ENCODE results near the gene SMYD3.
A peak's percentile ranks its signal among the peaks of the same experiment; 100 is the strongest.
"Not testable (repeated sequence)": the region's sequence is repeated elsewhere in the genome, so short reads cannot be mapped to it uniquely, and the experiment has no call there.

Gene SMYD3

GRCh38 chr1:245774931-245775330, 732.1 kb downstream of the SMYD3 start:
- not testable (repeated sequence) for DNase-seq

- DNase-seq = no peak
Measured at GRCh38 chr1:245774196-245774595, 732.9 kb downstream of the SMYD3 start.

GRCh38 chr1:245773344-245773743, 733.7 kb downstream of the SMYD3 start:
- no peak for DNase-seq

GRCh38 chr1:245772739-245773138, 734.3 kb downstream of the SMYD3 start:
- DNase-seq = no peak

GRCh38 chr1:245772325-245772724, 734.8 kb downstream of the SMYD3 start:
- no peak for DNase-seq

GRCh38 chr1:245771511-245772281, 735.4 kb downstream of the SMYD3 start:
- no peak for DNase-seq

- no peak for DNase-seq
Measured at GRCh38 chr1:245770156-245770555, 736.9 kb downstream of the SMYD3 start.

- DNase-seq = no peak
Measured at GRCh38 chr1:245768596-245768995, 738.5 kb downstream of the SMYD3 start.

- DNase-seq = no peak
Measured at GRCh38 chr1:245765230-245766000, 741.7 kb downstream of the SMYD3 start.

GRCh38 chr1:245763873-245764331, 743.2 kb downstream of the SMYD3 start:
- no peak for DNase-seq

GRCh38 chr1:245762396-245762910, 744.6 kb downstream of the SMYD3 start:
- DNase-seq = peak; percentile 75

GRCh38 chr1:245760301-245760700, 746.8 kb downstream of the SMYD3 start:
- no peak for DNase-seq

- DNase-seq = no peak
Measured at GRCh38 chr1:245754463-245754961, 752.6 kb downstream of the SMYD3 start.

GRCh38 chr1:245753807-245754206, 753.3 kb downstream of the SMYD3 start:
- no peak for DNase-seq

GRCh38 chr1:245752561-245752960, 754.5 kb downstream of the SMYD3 start:
- peak; percentile 20 for DNase-seq

GRCh38 chr1:245751726-245752470, 755.2 kb downstream of the SMYD3 start:
- DNase-seq = no peak

- no peak for DNase-seq
Measured at GRCh38 chr1:245751116-245751515, 756.0 kb downstream of the SMYD3 start.

- DNase-seq = no peak
Measured at GRCh38 chr1:245750261-245750660, 756.8 kb downstream of the SMYD3 start.

GRCh38 chr1:245749053-245749452, 758.0 kb downstream of the SMYD3 start:
- DNase-seq = no peak

- no peak for DNase-seq
Measured at GRCh38 chr1:245748646-245749045, 758.4 kb downstream of the SMYD3 start.

GRCh38 chr1:245748240-245748639, 758.8 kb downstream of the SMYD3 start:
- no peak for DNase-seq

GRCh38 chr1:245742896-245743295, 764.2 kb downstream of the SMYD3 start:
- peak; percentile 78 for DNase-seq

- DNase-seq = not testable (repeated sequence)
Measured at GRCh38 chr1:245740336-245740735, 766.7 kb downstream of the SMYD3 start.
